ENCODE data around the gene CAMK2B. TPM values are rescaled to one million over a fixed set of nuclear protein-coding genes. Genes with fewer than 3 reads are reported as not detected.

CAMK2B gene
- total RNA-seq, 1 donor from 2014 or later: 0.09 TPM

- Histone ChIP-seq H3K9ac (no peak overlapping the region), H3K4me2 (no peak overlapping the region), H4K20me1 (ENCODE audit: low read depth) (no peaks in the 10 kb centered on the region), H3K36me3 (no peaks in the 10 kb centered on the region), H3F3A (ENCODE audit: low read depth) (no peaks in the 10 kb centered on the region), H3K27ac (no peak overlapping the region), H3K79me2 (ENCODE audit: low read depth) (no peaks in the 10 kb centered on the region), H3K4me1 (no peaks in the 10 kb centered on the region), H3K27me3 (peaks cover 24% of the 10 kb centered on the region), H2AFZ (replicated peaks) (no peak overlapping the region), H3K9me3 (ENCODE audit: low read depth) (no peaks in the 10 kb centered on the region), H3K4me3 (no peak overlapping the region)
- Mint-ChIP-seq H3K36me3 (no peaks in the 10 kb centered on the region), H3K4me1 (no peaks in the 10 kb centered on the region), H3K4me3 (no peak overlapping the region), H3K27me3 (ENCODE audit: insufficient read depth, low read depth) (peaks cover 6% of the 10 kb centered on the region), H3K9me3 (peaks cover 7% of the 10 kb centered on the region), H3K27ac (no peak overlapping the region)
- no peak for DNase-seq (ENCODE audit: low spot score)
- TF ChIP-seq EZH2 (IDR thresholded peaks at IDR 0.05) (no peak), EZH2phosphoT487 (IDR thresholded peaks at IDR 0.05) (no peak), CTCF (IDR thresholded peaks at IDR 0.05) (no peak)
These were observed 9.8 kb upstream of the CAMK2B start for GRCh38 chr7:44335184-44335583.

GRCh38 chr7:44334734-44335097 lies 9.3 kb upstream of the CAMK2B start:
- no peak for DNase-seq (ENCODE audit: low spot score)
- Histone ChIP-seq H3K36me3 (no peaks in the 10 kb centered on the region), H3K9me3 (ENCODE audit: low read depth) (no peaks in the 10 kb centered on the region), H3K4me2 (no peak overlapping the region), H2AFZ (replicated peaks) (no peak overlapping the region), H3K27ac (no peak overlapping the region), H3K9ac (no peak overlapping the region), H3K79me2 (ENCODE audit: low read depth) (no peaks in the 10 kb centered on the region), H4K20me1 (ENCODE audit: low read depth) (no peaks in the 10 kb centered on the region), H3F3A (ENCODE audit: low read depth) (no peaks in the 10 kb centered on the region), H3K27me3 (peaks cover 24% of the 10 kb centered on the region), H3K4me1 (no peaks in the 10 kb centered on the region), H3K4me3 (no peak overlapping the region)
- Mint-ChIP-seq H3K36me3 (no peaks in the 10 kb centered on the region), H3K27me3 (ENCODE audit: insufficient read depth, low read depth) (peaks cover 6% of the 10 kb centered on the region), H3K4me1 (no peaks in the 10 kb centered on the region), H3K4me3 (no peak overlapping the region), H3K9me3 (peaks cover 7% of the 10 kb centered on the region), H3K27ac (no peak overlapping the region)
- TF ChIP-seq EZH2 (IDR thresholded peaks at IDR 0.05) (no peak), CTCF (IDR thresholded peaks at IDR 0.05) (no peak)

GRCh38 chr7:44333911-44334733 lies 8.7 kb upstream of the CAMK2B start:
- no peak for DNase-seq (ENCODE audit: low spot score)
- Histone ChIP-seq H3K4me1 (no peaks in the 10 kb centered on the region), H3K9me3 (ENCODE audit: low read depth) (no peaks in the 10 kb centered on the region), H3K27ac (no peak overlapping the region), H4K20me1 (ENCODE audit: low read depth) (no peaks in the 10 kb centered on the region), H2AFZ (replicated peaks) (no peak overlapping the region), H3K9ac (no peak overlapping the region), H3K27me3 (peaks cover 24% of the 10 kb centered on the region), H3F3A (ENCODE audit: low read depth) (no peaks in the 10 kb centered on the region), H3K4me3 (no peak overlapping the region), H3K36me3 (no peaks in the 10 kb centered on the region), H3K4me2 (no peak overlapping the region), H3K79me2 (ENCODE audit: low read depth) (no peaks in the 10 kb centered on the region)
- no peak overlapping the region for H3K4me3 Mint-ChIP-seq
- no peak overlapping the region for H3K27ac Mint-ChIP-seq
- peaks cover 7% of the 10 kb centered on the region for H3K9me3 Mint-ChIP-seq
- no peaks in the 10 kb centered on the region for H3K4me1 Mint-ChIP-seq
- TF ChIP-seq CTCF (IDR thresholded peaks at IDR 0.05) (no peak), EZH2 (IDR thresholded peaks at IDR 0.05) (no peak), EZH2phosphoT487 (IDR thresholded peaks at IDR 0.05) (no peak)
- no peaks in the 10 kb centered on the region for H3K36me3 Mint-ChIP-seq
- peaks cover 6% of the 10 kb centered on the region for H3K27me3 Mint-ChIP-seq (ENCODE audit: insufficient read depth, low read depth)
